GM10248 (cell line): ENCODE results near the gene PPP1R27.

Experiments
- CTCF ChIA-PET: fragments of 300-600 bp; sonication (Branson Sonifier 250); formaldehyde crosslinking; extraction: SDS; loops from one replicate; lab custom pipeline; 2021; ENCODE audit warnings: antibody characterized with exemption; lab: Yijun Ruan, JAX
- POLR2A ChIA-PET: fragments of 350-650 bp; sonication (Branson Sonifier 250); formaldehyde crosslinking; extraction: SDS; loops from one replicate; lab custom pipeline; 2020; ENCODE audit warnings: antibody characterized with exemption; lab: Yijun Ruan, JAX
- DNase-seq: peaks from one replicate; pipeline ENCODE4 v3.0.0; 2012; ENCODE audit errors: extremely low spot score
- TF ChIP-seq, protein P1 (sequence below): IDR thresholded peaks from 2 replicates; pipeline ENCODE4 v1.5.1; 2012; ENCODE audit warnings: mild to moderate bottlenecking, low read depth; ENCODE audit errors: extremely low read depth, missing control alignments, control extremely low read depth

Gene PPP1R27

DNA sequence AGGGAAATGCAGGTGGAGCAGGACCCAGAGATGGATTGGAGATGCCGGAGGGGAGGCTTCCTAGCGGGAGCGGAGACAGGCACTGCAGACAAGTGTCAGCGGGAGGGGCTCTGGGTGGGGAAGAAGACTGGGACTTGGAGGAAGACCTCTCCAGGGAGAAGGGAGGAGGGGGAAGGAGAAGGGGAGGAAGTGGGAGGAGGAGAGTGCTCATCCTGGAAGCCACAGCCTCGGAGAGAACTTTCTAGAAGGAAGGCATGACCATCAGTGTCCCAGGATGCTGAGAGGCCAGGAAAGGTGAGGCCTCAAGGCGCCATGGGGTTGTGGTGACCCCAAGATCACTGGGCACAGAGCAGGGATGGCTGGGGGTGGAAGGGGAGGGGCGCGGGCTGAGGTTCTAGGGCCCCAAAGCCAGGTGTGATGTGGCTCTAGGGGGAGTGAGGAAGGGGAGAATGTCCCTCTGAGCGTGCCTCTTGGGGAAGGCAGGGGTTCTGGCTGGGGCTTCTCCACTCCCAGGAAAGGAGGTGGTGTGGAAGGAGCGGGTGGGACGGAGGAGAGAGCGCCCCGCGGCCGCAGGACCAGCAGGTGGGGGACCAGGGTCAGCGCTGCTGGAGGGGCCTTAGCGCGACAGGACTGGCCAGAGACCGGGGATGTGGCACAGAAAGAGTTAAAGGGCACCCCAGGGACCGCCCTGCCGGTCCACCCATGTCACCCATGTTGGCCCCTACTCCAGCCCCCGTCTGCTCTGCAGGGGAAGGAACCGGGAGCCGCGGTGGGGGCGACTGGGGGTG lies 31.8 kb downstream of the PPP1R27 start:
- ChIA-PET CTCF (interaction anchor here (0.7 kb wide), 1 partner anchor 83 kb away, joined by 3 read pairs; no protein-coding TSS in a partner anchor), POLR2A (no interaction called here)
- TF ChIP-seq, protein P1, sequence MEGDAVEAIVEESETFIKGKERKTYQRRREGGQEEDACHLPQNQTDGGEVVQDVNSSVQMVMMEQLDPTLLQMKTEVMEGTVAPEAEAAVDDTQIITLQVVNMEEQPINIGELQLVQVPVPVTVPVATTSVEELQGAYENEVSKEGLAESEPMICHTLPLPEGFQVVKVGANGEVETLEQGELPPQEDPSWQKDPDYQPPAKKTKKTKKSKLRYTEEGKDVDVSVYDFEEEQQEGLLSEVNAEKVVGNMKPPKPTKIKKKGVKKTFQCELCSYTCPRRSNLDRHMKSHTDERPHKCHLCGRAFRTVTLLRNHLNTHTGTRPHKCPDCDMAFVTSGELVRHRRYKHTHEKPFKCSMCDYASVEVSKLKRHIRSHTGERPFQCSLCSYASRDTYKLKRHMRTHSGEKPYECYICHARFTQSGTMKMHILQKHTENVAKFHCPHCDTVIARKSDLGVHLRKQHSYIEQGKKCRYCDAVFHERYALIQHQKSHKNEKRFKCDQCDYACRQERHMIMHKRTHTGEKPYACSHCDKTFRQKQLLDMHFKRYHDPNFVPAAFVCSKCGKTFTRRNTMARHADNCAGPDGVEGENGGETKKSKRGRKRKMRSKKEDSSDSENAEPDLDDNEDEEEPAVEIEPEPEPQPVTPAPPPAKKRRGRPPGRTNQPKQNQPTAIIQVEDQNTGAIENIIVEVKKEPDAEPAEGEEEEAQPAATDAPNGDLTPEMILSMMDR = no peak
- DNase-seq = no peak

DNA sequence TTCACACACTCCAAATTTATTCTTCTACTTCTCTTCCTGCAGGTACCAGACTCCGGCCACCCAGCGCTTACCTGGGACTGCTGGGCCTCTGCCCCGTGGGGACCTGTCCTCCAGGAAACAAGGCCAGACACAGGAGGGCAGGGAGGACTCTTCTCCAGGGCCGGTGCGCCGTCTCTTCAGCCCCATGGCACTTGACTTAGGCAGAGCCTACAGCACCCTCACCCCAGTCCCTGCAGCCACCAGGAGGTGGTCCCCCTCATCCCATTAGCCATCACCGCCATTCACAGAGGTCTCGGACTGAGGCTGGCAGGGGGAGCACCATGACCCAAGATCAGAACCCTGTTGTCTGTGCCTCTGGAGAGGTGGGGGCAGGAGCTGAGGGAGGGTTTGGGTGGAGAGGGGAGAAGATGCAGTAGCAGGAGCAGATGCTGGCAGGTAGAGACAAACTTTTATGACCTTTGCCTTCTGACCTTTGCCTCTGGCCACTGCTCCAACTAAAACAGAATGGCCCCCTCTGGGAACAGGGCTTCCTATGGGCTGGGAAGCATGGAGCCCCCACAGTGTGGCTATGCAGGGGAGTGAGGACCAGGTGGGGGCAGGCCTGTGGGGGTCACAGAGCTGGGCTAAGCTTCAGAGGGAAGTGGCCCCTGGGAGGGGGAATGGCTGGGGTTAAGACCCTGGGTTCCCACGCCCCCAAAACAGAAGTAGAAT lies 32.6 kb downstream of the PPP1R27 start:
- POLR2A ChIA-PET = no interaction called here
- no peak for DNase-seq
- CTCF ChIA-PET = interaction anchor here (0.7 kb wide), 1 partner anchor 82 kb away, joined by 3 read pairs; no protein-coding TSS in a partner anchor
- TF ChIP-seq, protein P1 = no peak

DNA sequence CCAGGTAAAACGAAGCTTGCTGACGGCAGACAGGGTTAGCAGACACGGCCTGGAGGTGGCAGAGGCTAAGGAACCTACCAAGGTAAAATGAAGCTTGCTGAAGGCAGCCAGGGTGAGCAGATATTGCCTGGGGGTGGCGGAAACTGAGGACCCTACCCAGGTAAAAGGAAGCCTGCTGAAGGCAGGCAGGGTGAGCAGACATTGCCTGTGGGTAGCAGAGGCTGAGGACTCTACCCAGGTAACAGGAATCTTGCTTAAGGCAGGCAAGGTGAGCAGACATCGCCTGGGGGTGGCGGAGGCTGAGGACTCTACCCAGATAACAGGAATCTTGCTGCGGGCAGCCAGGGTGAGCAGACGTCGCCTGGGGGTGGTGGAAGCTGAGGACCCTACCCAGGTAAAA lies 33.5 kb downstream of the PPP1R27 start:
- ChIA-PET POLR2A (no interaction called here), CTCF (no interaction called here)
- no peak for DNase-seq
- TF ChIP-seq, protein P1 = no peak

DNA sequence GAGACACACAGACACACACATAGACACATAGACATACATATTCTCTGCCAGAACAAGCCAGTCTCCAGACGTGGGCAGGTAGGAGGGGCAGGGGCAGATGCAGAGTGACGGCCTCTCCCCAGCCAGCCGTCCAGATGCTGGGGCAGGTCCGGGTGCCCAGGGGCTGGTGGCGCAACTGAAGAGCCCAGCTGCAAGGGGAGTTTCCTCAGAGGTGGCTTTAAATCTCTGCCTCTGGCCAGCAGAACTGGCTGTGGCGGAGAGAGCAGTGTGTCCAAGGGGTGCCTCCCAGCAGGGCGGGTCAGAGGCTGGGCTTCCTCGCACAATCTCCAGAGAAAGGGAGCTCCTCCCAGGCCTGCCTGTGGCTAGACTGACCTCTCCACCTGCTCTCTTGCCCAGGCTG lies 40.3 kb downstream of the PPP1R27 start:
- ChIA-PET CTCF (interaction anchor here (1.2 kb wide), 1 partner anchor 56 kb away, joined by 3 read pairs; no protein-coding TSS in a partner anchor), POLR2A (no interaction called here)
- DNase-seq = no peak
- TF ChIP-seq, protein P1 = no peak

DNA sequence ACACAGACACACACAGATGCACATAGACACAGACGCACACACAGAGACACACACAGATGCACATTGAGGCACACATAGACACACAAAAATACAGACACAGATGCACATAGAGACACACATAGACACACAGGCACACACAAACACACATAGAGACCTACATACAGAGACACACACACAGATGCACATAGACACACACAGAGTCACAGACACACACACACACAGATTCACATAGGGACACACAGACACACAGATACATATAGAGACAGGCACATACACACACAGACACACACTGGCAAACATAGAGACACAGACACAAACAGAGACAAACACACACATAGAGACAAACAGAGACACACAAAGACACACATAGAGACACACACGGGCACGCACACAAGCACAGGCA lies 40.8 kb downstream of the PPP1R27 start:
- TF ChIP-seq, protein P1 = no peak
- no peak for DNase-seq
- CTCF ChIA-PET = interaction anchor here (1.2 kb wide), 1 partner anchor 56 kb away, joined by 3 read pairs; no protein-coding TSS in a partner anchor
- POLR2A ChIA-PET = no interaction called here

DNA sequence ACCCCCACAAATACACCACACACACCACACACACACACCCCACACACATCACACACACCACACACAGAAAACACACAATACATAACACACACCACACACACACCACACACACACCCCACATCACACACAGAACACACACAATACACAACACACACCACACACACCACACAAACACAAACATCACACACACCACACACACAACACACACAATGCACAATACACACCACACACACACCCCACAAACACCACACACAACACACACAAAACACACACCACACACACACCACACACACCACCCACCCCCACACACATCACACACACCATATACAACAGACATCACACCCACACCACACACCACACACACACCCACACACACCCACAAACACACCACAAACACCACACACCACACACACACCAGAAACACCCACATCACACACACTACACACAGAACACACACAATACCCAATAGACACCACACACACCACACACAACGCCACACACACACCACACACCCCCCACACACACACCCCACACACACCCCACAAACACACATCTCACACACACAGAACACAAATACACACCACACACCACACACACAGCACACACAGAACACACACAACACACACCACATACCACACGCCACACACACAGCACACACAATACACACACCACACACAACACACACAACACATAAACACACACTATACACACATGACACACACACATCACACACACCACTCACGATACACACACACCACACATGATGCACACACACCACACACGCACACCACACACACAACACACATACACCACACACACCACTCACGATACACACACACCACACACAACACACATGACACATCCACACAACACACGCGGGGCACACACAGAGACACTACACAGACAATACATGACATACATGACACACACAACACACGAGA lies 41.9 kb downstream of the PPP1R27 start:
- ChIA-PET POLR2A (no interaction called here), CTCF (no interaction called here)
- no peak for DNase-seq
- TF ChIP-seq, protein P1 = no peak
